IMR-90 (cell line): ENCODE data around the gene MYO7B. TPM values are rescaled to one million over a fixed set of nuclear protein-coding genes. Genes with fewer than 3 reads are reported as not detected.
A peak's percentile ranks its signal among the peaks of the same experiment; 100 is the strongest.

ENCODE experiments used
- ATAC-seq: fragments of 200-7000 bp; cut with Tn5 transposase; 2 replicates; pipeline ENCODE4 v1.9.1; 2020; ENCODE audit warnings: low read depth, mild to moderate bottlenecking, moderate library complexity
- BruUV-seq: library from RNA; stranded (reverse); fragments of 400-500 nt; replicated peaks from 2 replicates; lab custom pipeline; 2021; lab: Mats Ljungman, UMichigan
- CTCF ChIA-PET: fragments of 300-600 bp; formaldehyde crosslinking; extraction: SDS; loops from one replicate; lab custom pipeline; 2021; ENCODE audit warnings: antibody characterized with exemption; lab: Yijun Ruan, JAX
- POLR2A ChIA-PET: fragments of 300-600 bp; sonication (Branson Sonifier 250); formaldehyde crosslinking; loops from one replicate; lab custom pipeline; 2022; ENCODE audit warnings: antibody characterized with exemption; ENCODE audit not compliant: unreplicated experiment; lab: Charles Lee
- DNase-seq: peaks from one replicate; pipeline ENCODE4 v3.0.0; 2013
- H2AFZ ChIP-seq: replicated peaks from 2 replicates; pipeline ENCODE3; 2013; ENCODE audit warnings: low read length, mild to moderate bottlenecking; ENCODE audit not compliant: poor library complexity
- H2AK5ac ChIP-seq: 2 replicates; pipeline ENCODE4 v1.6.1; 2013; ENCODE audit warnings: low read depth, low read length, inconsistent platforms
- H2AK9ac ChIP-seq: replicated peaks from 2 replicates; pipeline ENCODE3; 2013; ENCODE audit warnings: mild to moderate bottlenecking, low read depth, low read length, moderate library complexity; ENCODE audit not compliant: poor library complexity
- H2BK120ac ChIP-seq: 2 replicates; pipeline ENCODE4 v1.6.1; 2013; ENCODE audit warnings: low read depth, low read length, inconsistent platforms
- H2BK15ac ChIP-seq: 3 replicates; pipeline ENCODE4 v1.6.1; 2013; ENCODE audit warnings: low read depth, low read length, inconsistent platforms
- H2BK20ac ChIP-seq: 2 replicates; pipeline ENCODE4 v1.6.1; 2013; ENCODE audit warnings: low read depth, mild to moderate bottlenecking, inconsistent platforms, low read length, moderate library complexity
- H2BK5ac ChIP-seq: 2 replicates; pipeline ENCODE4 v1.6.1; 2013; ENCODE audit warnings: mild to moderate bottlenecking, low read depth, low read length, inconsistent platforms; ENCODE audit not compliant: poor library complexity, severe bottlenecking
- H3K14ac ChIP-seq: replicated peaks from 2 replicates; pipeline ENCODE4 v1.6.1; 2013; ENCODE audit warnings: low read depth, low read length, inconsistent platforms
- H3K18ac ChIP-seq: 2 replicates; pipeline ENCODE4 v1.6.1; 2013; ENCODE audit warnings: low read depth, low read length, control low read depth
- H3K23ac ChIP-seq: 2 replicates; pipeline ENCODE4 v1.6.1; 2013; ENCODE audit warnings: low read depth, low read length, inconsistent platforms
- H3K27ac ChIP-seq: 2 replicates; pipeline ENCODE4 v1.5.1; 2013; ENCODE audit warnings: mild to moderate bottlenecking, control low read depth, low read length; ENCODE audit not compliant: insufficient read depth
- H3K27me3 ChIP-seq: 2 replicates; pipeline ENCODE4 v1.6.1; 2013; ENCODE audit warnings: low read length; ENCODE audit not compliant: control insufficient read depth, insufficient read depth
- H3K36me3 ChIP-seq: 2 replicates; pipeline ENCODE4 v1.6.1; 2013; ENCODE audit warnings: low read length, mixed read lengths; ENCODE audit not compliant: control insufficient read depth, insufficient read depth
- H3K4ac ChIP-seq: 2 replicates; pipeline ENCODE4 v1.6.1; 2013; ENCODE audit warnings: low read depth, low read length, inconsistent platforms
- H3K4me1 ChIP-seq: 2 replicates; pipeline ENCODE4 v1.6.1; 2013; ENCODE audit warnings: low read length, mixed read lengths; ENCODE audit not compliant: control insufficient read depth, insufficient read depth
- H3K4me2 ChIP-seq: 2 replicates; pipeline ENCODE4 v1.6.1; 2013; ENCODE audit warnings: low read depth, mild to moderate bottlenecking, control low read depth, low read length, moderate library complexity
- H3K4me3 ChIP-seq: 2 replicates; pipeline ENCODE4 v1.5.1; 2013; ENCODE audit warnings: low read depth, mild to moderate bottlenecking, control low read depth, low read length, moderate library complexity; ENCODE audit not compliant: insufficient read depth
- H3K56ac ChIP-seq: 2 replicates; pipeline ENCODE4 v1.6.1; 2013; ENCODE audit warnings: low read length, inconsistent platforms; ENCODE audit not compliant: insufficient read depth; ENCODE audit errors: extremely low read depth
- H3K79me1 ChIP-seq, 2 experiments: 2 replicates each; pipeline ENCODE4 v1.6.1; 2013; ENCODE audit warnings: low read length in 2 of 2, inconsistent platforms in 1 of 2, low read depth in 1 of 2
- H3K9ac ChIP-seq: 2 replicates; pipeline ENCODE4 v1.6.1; 2013; ENCODE audit warnings: low read depth, low read length, control low read depth
- H3K9me1 ChIP-seq: 2 replicates; pipeline ENCODE4 v1.6.1; 2013; ENCODE audit warnings: low read length, inconsistent platforms; ENCODE audit not compliant: insufficient read depth
- H3K9me3 ChIP-seq: 2 replicates; pipeline ENCODE4 v1.6.1; 2013; ENCODE audit warnings: low read length; ENCODE audit not compliant: control insufficient read depth, insufficient read depth
- H4K20me1 ChIP-seq: 2 replicates; pipeline ENCODE4 v1.6.1; 2013; ENCODE audit warnings: low read length, inconsistent platforms; ENCODE audit not compliant: insufficient read depth
- H4K5ac ChIP-seq: 2 replicates; pipeline ENCODE4 v1.6.1; 2013; ENCODE audit warnings: mild to moderate bottlenecking, low read depth, low read length, control low read depth
- H4K8ac ChIP-seq, 2 experiments: 2 replicates each; pipeline ENCODE4 v1.6.1; 2013; ENCODE audit warnings: low read depth in 2 of 2, low read length in 2 of 2, control low read depth in 1 of 2, inconsistent platforms in 1 of 2
- H4K91ac ChIP-seq: 2 replicates; pipeline ENCODE4 v1.6.1; 2013; ENCODE audit warnings: low read depth, low read length, inconsistent platforms; ENCODE audit not compliant: insufficient read depth
- BHLHE40 ChIP-seq: fragments of 150-350 bp; IDR thresholded peaks from 2 replicates; pipeline ENCODE4 v1.6.1; 2016; ENCODE audit warnings: mild to moderate bottlenecking, low read depth, low read length
- CEBPB ChIP-seq: IDR thresholded peaks from 2 replicates; pipeline ENCODE4 v1.6.1; 2012; ENCODE audit warnings: low read depth, low read length, improper control_type of control experiment
- CHD1 ChIP-seq: IDR thresholded peaks from 2 replicates; pipeline ENCODE4 v1.6.1; 2012; ENCODE audit warnings: low read depth, low read length, improper control_type of control experiment
- MAFK ChIP-seq: IDR thresholded peaks from 2 replicates; pipeline ENCODE4 v1.6.1; 2012; ENCODE audit warnings: low read depth, low read length, improper control_type of control experiment
- MAZ ChIP-seq: IDR thresholded peaks from 2 replicates; pipeline ENCODE4 v1.6.1; 2012; ENCODE audit warnings: low read depth, mild to moderate bottlenecking, low read length, improper control_type of control experiment, moderate library complexity, borderline replicate concordance
- NFE2L2 ChIP-seq: fragments of 150-350 bp; IDR thresholded peaks from 2 replicates; pipeline ENCODE4 v1.6.1; 2016; ENCODE audit warnings: low read depth, mild to moderate bottlenecking, low read length
- POLR2A ChIP-seq: IDR thresholded peaks from 2 replicates; pipeline ENCODE4 v1.6.1; 2012; ENCODE audit warnings: mild to moderate bottlenecking, low read depth, low read length
- RAD21 ChIP-seq: IDR thresholded peaks from 2 replicates; pipeline ENCODE4 v1.6.1; 2012; ENCODE audit warnings: low read length, improper control_type of control experiment
- RFX5 ChIP-seq: IDR thresholded peaks from 2 replicates; pipeline ENCODE4 v1.8.0; 2012; ENCODE audit warnings: low read depth, mild to moderate bottlenecking, low read length, moderate library complexity
- SMC3 ChIP-seq: fragments of 150-350 bp; IDR thresholded peaks from 2 replicates; pipeline ENCODE4 v1.6.1; 2016; ENCODE audit warnings: low read depth, mild to moderate bottlenecking, antibody characterized with exemption, low read length, moderate library complexity
- WGBS, 2 experiments: methylation state at CpG; one replicate each; pipeline versions ENCODE4 v1.1.5 to v1.1.7; 2013; ENCODE audit warnings: missing lambda C conversion rate in 2 of 2; ENCODE audit not compliant: insufficient read length in 1 of 2; ENCODE audit errors: extremely low coverage in 2 of 2; 5-methylcytosine and 5-hydroxymethylcytosine counted together
- dilution Hi-C: fragments of 300-500 bp; cut with HindIII; formaldehyde crosslinking; loops from one replicate; pipeline ENCODE4 v1.14.3; 2018; ENCODE audit warnings: low sequenced_read_pairs; ENCODE audit not compliant: unreplicated experiment
- in situ Hi-C: fragments of 300-500 bp; cut with MboI; formaldehyde crosslinking; loops from 3 replicates; pipeline ENCODE4 v1.14.3; 2019; ENCODE audit warnings: low sequenced_read_pairs, inconsistent platforms, mixed read lengths
- intact Hi-C: fragments of 100-400 bp; cut with micrococcal nuclease; formaldehyde crosslinking; loops from 2 replicates; pipeline ENCODE4 v1.10.0; 2022
- polyA plus RNA-seq, 3 experiments: library from polyadenylated mRNA; depleted of rRNA; stranded (reverse); fragments of >200 nt; gene quantifications; 2 replicates each; pipeline ENCODE4 v1.2.3, GENCODE V29; 2012; ENCODE audit warnings: low replicate concordance in 1 of 3
- total RNA-seq: library from RNA; depleted of rRNA; stranded (reverse); fragments of >200 nt; gene quantifications from 2 replicates; pipeline ENCODE4 v1.2.3, GENCODE V29; 2012
- TF ChIP-seq, protein P1 (sequence below): fragments of 150-350 bp; IDR thresholded peaks from 2 replicates; pipeline ENCODE4 v1.6.1; 2016; ENCODE audit warnings: low read depth, mild to moderate bottlenecking, low read length, moderate library complexity, borderline replicate concordance
- TF ChIP-seq, protein P2 (sequence below): fragments of 150-350 bp; IDR thresholded peaks from 2 replicates; pipeline ENCODE4 v1.6.1; 2017; ENCODE audit warnings: mild to moderate bottlenecking, antibody characterized with exemption, low read length, low read depth
- TF ChIP-seq, protein P3 (sequence below): conservative IDR thresholded peaks from 2 replicates; pipeline ENCODE4 v1.5.1; 2012; ENCODE audit warnings: mild to moderate bottlenecking, low read depth, low read length, improper control_type of control experiment

MYO7B gene
- total and polyA plus RNA-seq, 2 of the 4 experiments (the other 2 are of a cell fraction): 0.18 to 0.46 TPM

DNA sequence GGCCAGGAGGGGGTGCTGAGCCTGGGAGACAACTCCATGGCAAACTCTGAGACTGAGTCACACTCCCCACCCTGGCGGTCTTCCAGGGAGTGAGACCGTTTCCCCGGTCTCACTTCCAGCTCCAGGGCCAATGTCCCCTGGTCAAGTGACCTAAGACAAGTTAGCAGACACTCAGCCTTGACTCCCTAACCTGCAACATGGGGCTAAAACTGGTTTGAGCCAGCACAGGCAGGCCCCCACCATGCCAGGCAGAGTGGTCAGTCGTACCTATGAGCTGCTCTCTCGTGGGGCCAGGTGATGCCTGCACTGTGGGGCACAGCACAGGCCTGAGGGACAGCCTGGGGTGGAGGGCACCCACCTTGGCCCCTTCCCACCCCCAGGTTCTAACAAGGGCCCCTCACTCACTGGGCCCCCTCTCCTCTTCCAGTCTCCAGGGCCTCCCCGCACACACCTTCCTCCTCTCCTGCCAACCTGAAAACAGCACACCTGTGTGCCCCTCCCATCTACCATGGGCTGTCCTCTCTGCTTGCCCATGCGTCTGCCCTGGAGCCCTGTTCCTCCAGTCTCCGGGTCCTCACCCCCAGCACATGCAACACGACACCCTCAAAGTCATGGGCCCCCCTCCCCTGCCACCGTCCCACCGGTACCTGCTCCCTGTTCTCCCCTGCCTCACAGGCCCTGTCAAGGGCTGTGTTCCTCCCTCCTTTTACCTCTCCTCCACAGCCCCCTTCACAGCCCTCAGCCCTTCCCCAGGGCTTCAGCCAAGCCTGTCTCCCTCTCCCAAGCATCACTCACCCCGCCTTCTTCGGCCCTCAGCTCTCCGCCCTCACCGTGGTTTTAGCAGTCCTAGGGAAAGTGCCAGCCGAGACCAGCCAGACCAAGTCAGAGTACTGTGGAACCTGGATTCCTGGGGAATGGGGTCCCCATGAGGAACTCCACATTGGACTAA lies 112.0 kb downstream of the MYO7B start:
- Histone ChIP-seq H3K9ac (no peak overlapping the region), H3K79me1 (peaks cover 0 to 16% of the 10 kb centered on the region in 2 experiments; a peak in 2 of 4 replicates), H3K9me1 (peaks cover 17% of the 10 kb centered on the region; the same call in 1 of the 2 replicates), H2AK5ac (peak overlapping the region; percentile 54; the same call in 1 of the 2 replicates), H3K14ac (no peak overlapping the region), H3K4me1 (peaks cover 7% of the 10 kb centered on the region; the same call in 1 of the 2 replicates), H2BK120ac (no peak overlapping the region), H3K27ac (no peak overlapping the region), H3K23ac (no peak overlapping the region), H3K18ac (no peak overlapping the region), H2BK15ac (no peak overlapping the region), H3K4me3 (no peak overlapping the region), H3K4ac (peak overlapping the region; percentile 53; the same call in 1 of the 2 replicates), H3K36me3 (peaks cover 4% of the 10 kb centered on the region; the same call in 1 of the 2 replicates), H2BK5ac (no peak overlapping the region), H4K8ac (no peak overlapping the region), H4K20me1 (no peaks in the 10 kb centered on the region; the same call in 1 of the 2 replicates), H2BK20ac (no peak overlapping the region), H3K27me3 (no peaks in the 10 kb centered on the region), H4K91ac (no peak overlapping the region), H2AFZ (no peak overlapping the region), H4K5ac (no peak overlapping the region), H3K4me2 (no peak overlapping the region), H3K56ac (no peak overlapping the region), H3K9me3 (no peaks in the 10 kb centered on the region), H2AK9ac (peak overlapping the region; percentile 76)
- no TSS peak for BruUV-seq
- in situ Hi-C loops (no loop called here), dilution Hi-C loops (no loop called here), intact Hi-C loops (loop anchor here (2.0 to 5.0 kb wide), 3 partner anchors 121 to 323 kb away; partner anchors contain the start of gene IWS1)
- CTCF ChIA-PET: no interaction called here
- ATAC-seq (no peak; the same call in 1 of the 2 replicates), DNase-seq (peak; percentile 25)
- 82% methylated on average over 9 of the region's 16 CpGs; no CpG with 5 or more reads in 1 of the 2 experiments for whole genome bisulfite sequencing, 2 experiments
- POLR2A ChIA-PET: interaction anchor here (0.8 kb wide), 1 partner anchor 10 kb away, joined by 3 read pairs; no protein-coding TSS in a partner anchor
- TF ChIP-seq CEBPB (no peak), NFE2L2 (no peak), POLR2A (no peak), CHD1 (no peak), MAZ (no peak), SMC3 (no peak), MAFK (no peak), BHLHE40 (no peak), RFX5 (no peak), RAD21 (no peak)
- TF ChIP-seq, protein P1, sequence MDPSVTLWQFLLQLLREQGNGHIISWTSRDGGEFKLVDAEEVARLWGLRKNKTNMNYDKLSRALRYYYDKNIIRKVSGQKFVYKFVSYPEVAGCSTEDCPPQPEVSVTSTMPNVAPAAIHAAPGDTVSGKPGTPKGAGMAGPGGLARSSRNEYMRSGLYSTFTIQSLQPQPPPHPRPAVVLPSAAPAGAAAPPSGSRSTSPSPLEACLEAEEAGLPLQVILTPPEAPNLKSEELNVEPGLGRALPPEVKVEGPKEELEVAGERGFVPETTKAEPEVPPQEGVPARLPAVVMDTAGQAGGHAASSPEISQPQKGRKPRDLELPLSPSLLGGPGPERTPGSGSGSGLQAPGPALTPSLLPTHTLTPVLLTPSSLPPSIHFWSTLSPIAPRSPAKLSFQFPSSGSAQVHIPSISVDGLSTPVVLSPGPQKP: no peak
- TF ChIP-seq, protein P2, sequence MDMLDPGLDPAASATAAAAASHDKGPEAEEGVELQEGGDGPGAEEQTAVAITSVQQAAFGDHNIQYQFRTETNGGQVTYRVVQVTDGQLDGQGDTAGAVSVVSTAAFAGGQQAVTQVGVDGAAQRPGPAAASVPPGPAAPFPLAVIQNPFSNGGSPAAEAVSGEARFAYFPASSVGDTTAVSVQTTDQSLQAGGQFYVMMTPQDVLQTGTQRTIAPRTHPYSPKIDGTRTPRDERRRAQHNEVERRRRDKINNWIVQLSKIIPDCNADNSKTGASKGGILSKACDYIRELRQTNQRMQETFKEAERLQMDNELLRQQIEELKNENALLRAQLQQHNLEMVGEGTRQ: no peak
- TF ChIP-seq, protein P3, sequence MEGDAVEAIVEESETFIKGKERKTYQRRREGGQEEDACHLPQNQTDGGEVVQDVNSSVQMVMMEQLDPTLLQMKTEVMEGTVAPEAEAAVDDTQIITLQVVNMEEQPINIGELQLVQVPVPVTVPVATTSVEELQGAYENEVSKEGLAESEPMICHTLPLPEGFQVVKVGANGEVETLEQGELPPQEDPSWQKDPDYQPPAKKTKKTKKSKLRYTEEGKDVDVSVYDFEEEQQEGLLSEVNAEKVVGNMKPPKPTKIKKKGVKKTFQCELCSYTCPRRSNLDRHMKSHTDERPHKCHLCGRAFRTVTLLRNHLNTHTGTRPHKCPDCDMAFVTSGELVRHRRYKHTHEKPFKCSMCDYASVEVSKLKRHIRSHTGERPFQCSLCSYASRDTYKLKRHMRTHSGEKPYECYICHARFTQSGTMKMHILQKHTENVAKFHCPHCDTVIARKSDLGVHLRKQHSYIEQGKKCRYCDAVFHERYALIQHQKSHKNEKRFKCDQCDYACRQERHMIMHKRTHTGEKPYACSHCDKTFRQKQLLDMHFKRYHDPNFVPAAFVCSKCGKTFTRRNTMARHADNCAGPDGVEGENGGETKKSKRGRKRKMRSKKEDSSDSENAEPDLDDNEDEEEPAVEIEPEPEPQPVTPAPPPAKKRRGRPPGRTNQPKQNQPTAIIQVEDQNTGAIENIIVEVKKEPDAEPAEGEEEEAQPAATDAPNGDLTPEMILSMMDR: no peak
